Endothelial cell (in vitro differentiated cells): ENCODE data around the gene MAGI2. TPM values are rescaled to one million over a fixed set of nuclear protein-coding genes. Genes with fewer than 3 reads are reported as not detected.

Source experiments
- DNase-seq: peaks from one replicate; pipeline ENCODE4 v3.0.0; 2021; ENCODE audit warnings: low spot score
- H3K27ac Mint-ChIP-seq: one replicate; pipeline ENCODE4 v1.8.0; 2021; ENCODE audit warnings: mixed read lengths, inconsistent platforms; ENCODE audit not compliant: unreplicated experiment
- H3K27me3 Mint-ChIP-seq: one replicate; pipeline ENCODE4 v1.8.0; 2021; ENCODE audit warnings: mild to moderate bottlenecking, moderate library complexity, mixed read lengths, inconsistent platforms; ENCODE audit not compliant: unreplicated experiment
- H3K36me3 Mint-ChIP-seq: one replicate; pipeline ENCODE4 v1.8.0; 2021; ENCODE audit warnings: mild to moderate bottlenecking, low read depth, mixed read lengths, inconsistent platforms; ENCODE audit not compliant: unreplicated experiment
- H3K4me1 Mint-ChIP-seq: one replicate; pipeline ENCODE4 v1.8.0; 2021; ENCODE audit warnings: mild to moderate bottlenecking, mixed read lengths, inconsistent platforms; ENCODE audit not compliant: unreplicated experiment
- H3K4me3 Mint-ChIP-seq: one replicate; pipeline ENCODE4 v1.8.0; 2021; ENCODE audit warnings: mild to moderate bottlenecking, mixed read lengths, inconsistent platforms; ENCODE audit not compliant: unreplicated experiment
- H3K9me3 Mint-ChIP-seq: one replicate; pipeline ENCODE4 v1.8.0; 2021; ENCODE audit warnings: mixed read lengths, inconsistent platforms; ENCODE audit not compliant: unreplicated experiment
- total RNA-seq: library from RNA; stranded (reverse); fragmentation: NEBNext Ultra II Directional; extraction: Animal tissue kit (Norgen Biotek cat#: 25700); gene quantifications from one replicate; pipeline ENCODE4 v1.2.1, GENCODE V29; 2021; ENCODE audit not compliant: unreplicated experiment
- TF ChIP-seq, protein P1 (sequence below): fragments of 200-600 bp; sonication (generic); IDR thresholded peaks from one replicate; pipeline ENCODE4 v1.5.0; 2021; ENCODE audit warnings: antibody characterized with exemption; ENCODE audit not compliant: unreplicated experiment

The MAGI2 gene
- total RNA-seq, 1 donor from 2014 or later: 6.3 TPM

DNA sequence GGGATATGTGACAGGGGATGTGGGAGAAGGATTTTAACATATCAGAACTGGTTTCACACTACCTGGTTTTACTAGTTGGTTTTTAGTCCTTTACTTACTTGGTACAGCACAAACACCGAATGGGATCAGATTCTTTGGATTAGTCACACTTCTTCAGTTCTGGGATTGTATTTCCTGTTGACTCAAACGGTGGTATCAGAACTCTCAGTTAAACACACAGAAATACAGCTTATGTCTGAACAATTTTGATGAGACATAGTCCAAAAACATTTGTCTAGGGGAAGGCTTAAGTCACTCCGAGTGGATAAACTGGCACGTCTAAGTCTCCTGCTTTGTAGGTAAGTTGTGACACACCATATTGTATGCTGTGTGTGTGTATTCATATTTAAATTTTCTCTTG lies 1174.4 kb downstream of the MAGI2 start:
- no peak overlapping the region for H3K27ac Mint-ChIP-seq
- H3K9me3 Mint-ChIP-seq: no peaks in the 10 kb centered on the region
- H3K4me3 Mint-ChIP-seq: no peak overlapping the region
- peaks cover 2% of the 10 kb centered on the region for H3K27me3 Mint-ChIP-seq
- H3K36me3 Mint-ChIP-seq: no peaks in the 10 kb centered on the region
- TF ChIP-seq, protein P1, sequence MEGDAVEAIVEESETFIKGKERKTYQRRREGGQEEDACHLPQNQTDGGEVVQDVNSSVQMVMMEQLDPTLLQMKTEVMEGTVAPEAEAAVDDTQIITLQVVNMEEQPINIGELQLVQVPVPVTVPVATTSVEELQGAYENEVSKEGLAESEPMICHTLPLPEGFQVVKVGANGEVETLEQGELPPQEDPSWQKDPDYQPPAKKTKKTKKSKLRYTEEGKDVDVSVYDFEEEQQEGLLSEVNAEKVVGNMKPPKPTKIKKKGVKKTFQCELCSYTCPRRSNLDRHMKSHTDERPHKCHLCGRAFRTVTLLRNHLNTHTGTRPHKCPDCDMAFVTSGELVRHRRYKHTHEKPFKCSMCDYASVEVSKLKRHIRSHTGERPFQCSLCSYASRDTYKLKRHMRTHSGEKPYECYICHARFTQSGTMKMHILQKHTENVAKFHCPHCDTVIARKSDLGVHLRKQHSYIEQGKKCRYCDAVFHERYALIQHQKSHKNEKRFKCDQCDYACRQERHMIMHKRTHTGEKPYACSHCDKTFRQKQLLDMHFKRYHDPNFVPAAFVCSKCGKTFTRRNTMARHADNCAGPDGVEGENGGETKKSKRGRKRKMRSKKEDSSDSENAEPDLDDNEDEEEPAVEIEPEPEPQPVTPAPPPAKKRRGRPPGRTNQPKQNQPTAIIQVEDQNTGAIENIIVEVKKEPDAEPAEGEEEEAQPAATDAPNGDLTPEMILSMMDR: no peak
- DNase-seq: no peak
- peaks cover 19% of the 10 kb centered on the region for H3K4me1 Mint-ChIP-seq

DNA sequence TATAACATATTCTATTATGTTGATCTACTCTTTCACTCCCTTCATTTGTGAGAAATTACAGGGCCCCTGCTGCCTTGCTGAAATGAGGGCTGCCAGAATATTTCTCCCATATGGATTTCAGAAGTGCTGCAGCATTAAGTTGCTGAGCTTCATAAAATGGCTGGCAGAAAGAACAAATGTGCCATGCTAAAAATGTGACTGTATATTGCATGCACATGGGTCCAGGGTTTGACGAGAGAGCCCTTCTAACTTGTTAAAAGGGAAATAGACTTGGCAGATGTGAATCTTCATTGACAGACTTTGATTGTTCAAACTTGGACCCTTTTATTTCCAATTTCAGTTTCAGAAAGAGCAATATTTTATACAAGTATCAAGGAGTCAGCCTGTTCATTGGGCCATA lies 1186.3 kb downstream of the MAGI2 start:
- H3K27ac Mint-ChIP-seq: no peak overlapping the region
- no peak overlapping the region for H3K4me3 Mint-ChIP-seq
- no peaks in the 10 kb centered on the region for H3K9me3 Mint-ChIP-seq
- no peaks in the 10 kb centered on the region for H3K36me3 Mint-ChIP-seq
- H3K4me1 Mint-ChIP-seq: no peaks in the 10 kb centered on the region
- TF ChIP-seq, protein P1: no peak
- H3K27me3 Mint-ChIP-seq: no peaks in the 10 kb centered on the region
- no peak for DNase-seq

DNA sequence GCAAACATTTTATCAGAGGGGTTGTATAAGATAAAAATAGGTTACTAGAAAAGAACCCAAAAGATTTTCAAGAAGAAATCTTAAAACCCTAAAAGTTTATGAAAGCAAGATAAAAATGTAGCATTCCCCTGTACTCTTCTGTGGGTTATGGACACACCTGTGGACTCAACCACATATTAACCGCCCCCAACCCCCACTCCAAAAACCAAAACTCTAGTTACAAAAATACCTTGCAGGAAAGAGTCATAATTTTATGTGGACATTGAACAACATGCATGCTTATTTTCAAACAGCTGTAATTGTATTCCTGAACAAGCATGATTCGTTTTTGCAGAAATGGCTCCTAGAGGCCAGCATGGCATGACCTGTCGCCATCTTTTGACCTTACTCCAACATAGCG lies 1188.0 kb downstream of the MAGI2 start:
- H3K9me3 Mint-ChIP-seq: no peaks in the 10 kb centered on the region
- no peak overlapping the region for H3K4me3 Mint-ChIP-seq
- H3K27ac Mint-ChIP-seq: no peak overlapping the region
- TF ChIP-seq, protein P1: no peak
- no peaks in the 10 kb centered on the region for H3K27me3 Mint-ChIP-seq
- DNase-seq: no peak
- H3K36me3 Mint-ChIP-seq: no peaks in the 10 kb centered on the region
- peaks cover 3% of the 10 kb centered on the region for H3K4me1 Mint-ChIP-seq

DNA sequence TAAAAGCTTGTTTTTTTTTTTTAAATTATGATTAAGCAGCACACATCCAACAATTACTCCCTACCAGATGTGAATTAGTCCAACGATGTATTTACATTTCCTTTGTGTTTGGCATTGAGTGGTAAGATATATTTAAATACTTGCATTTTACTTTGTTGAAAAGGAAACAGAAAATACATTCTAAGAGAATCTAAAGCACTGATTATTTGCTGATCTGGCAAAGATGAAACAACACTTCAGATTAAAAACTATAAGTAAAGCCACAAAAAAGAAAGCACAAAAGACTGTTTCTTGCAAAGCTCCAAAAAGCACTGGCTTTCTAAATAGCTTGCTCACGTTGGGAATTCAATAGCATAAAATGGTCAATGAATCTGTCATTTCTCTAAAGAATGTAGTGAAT lies 1188.4 kb downstream of the MAGI2 start:
- no peaks in the 10 kb centered on the region for H3K9me3 Mint-ChIP-seq
- no peak overlapping the region for H3K27ac Mint-ChIP-seq
- H3K4me3 Mint-ChIP-seq: no peak overlapping the region
- peaks cover 3% of the 10 kb centered on the region for H3K4me1 Mint-ChIP-seq
- H3K36me3 Mint-ChIP-seq: no peaks in the 10 kb centered on the region
- DNase-seq: no peak
- no peaks in the 10 kb centered on the region for H3K27me3 Mint-ChIP-seq
- TF ChIP-seq, protein P1: no peak

DNA sequence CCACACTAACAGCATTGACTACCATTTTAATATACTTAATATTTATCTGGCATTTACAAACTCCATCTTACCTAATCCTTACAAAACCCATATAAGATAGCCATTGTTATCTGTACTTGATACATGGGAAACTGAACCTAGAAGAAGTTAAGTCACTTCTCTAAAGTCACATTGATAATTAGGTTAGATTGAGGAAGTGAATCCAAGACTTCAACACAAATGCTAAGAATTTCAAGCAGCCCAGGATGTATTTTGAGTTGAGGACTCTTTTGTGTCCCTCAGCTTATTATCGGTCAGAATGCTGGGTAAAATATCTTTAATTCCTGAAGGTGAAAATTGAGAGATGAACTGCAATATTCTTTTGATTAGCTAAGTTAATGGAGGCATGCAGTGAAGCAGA lies 1189.4 kb downstream of the MAGI2 start:
- Mint-ChIP-seq H3K27ac (no peak overlapping the region), H3K9me3 (no peaks in the 10 kb centered on the region)

More for the DNA sequence above, 1189.4 kb downstream of the MAGI2 start:
- TF ChIP-seq, protein P1: no peak
- Mint-ChIP-seq H3K36me3 (no peaks in the 10 kb centered on the region), H3K4me1 (peaks cover 3% of the 10 kb centered on the region), H3K27me3 (no peaks in the 10 kb centered on the region), H3K4me3 (no peak overlapping the region)
- DNase-seq: no peak
